Mammary epithelial cell (primary cell): ENCODE results near the gene CACNG8.

Source experiments
- EZH2 ChIP-seq: IDR thresholded peaks from 2 replicates; pipeline ENCODE4 v1.6.1; 2012; ENCODE audit warnings: low read length, inconsistent platforms, borderline replicate concordance
- TF ChIP-seq, protein P1 (sequence below), 2 donors: IDR thresholded peaks in 1 of 2; conservative IDR thresholded peaks in 1 of 2; 2 replicates each; pipeline ENCODE4 v1.5.1; 2011 to 2012; ENCODE audit warnings: inconsistent platforms in 2 of 2, low read length in 2 of 2, mild to moderate bottlenecking in 2 of 2, control low read depth in 1 of 2, low read depth in 1 of 2; ENCODE audit not compliant: insufficient read depth in 1 of 2; ENCODE audit errors: extremely low read depth in 1 of 2

GRCh38 chr19:53936029-53936428 lies 26.7 kb upstream of the CACNG8 start:
- TF ChIP-seq, protein P1, sequence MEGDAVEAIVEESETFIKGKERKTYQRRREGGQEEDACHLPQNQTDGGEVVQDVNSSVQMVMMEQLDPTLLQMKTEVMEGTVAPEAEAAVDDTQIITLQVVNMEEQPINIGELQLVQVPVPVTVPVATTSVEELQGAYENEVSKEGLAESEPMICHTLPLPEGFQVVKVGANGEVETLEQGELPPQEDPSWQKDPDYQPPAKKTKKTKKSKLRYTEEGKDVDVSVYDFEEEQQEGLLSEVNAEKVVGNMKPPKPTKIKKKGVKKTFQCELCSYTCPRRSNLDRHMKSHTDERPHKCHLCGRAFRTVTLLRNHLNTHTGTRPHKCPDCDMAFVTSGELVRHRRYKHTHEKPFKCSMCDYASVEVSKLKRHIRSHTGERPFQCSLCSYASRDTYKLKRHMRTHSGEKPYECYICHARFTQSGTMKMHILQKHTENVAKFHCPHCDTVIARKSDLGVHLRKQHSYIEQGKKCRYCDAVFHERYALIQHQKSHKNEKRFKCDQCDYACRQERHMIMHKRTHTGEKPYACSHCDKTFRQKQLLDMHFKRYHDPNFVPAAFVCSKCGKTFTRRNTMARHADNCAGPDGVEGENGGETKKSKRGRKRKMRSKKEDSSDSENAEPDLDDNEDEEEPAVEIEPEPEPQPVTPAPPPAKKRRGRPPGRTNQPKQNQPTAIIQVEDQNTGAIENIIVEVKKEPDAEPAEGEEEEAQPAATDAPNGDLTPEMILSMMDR (conservative IDR thresholded peaks at IDR 0.05 in 1 of 2, IDR thresholded peaks at IDR 0.05 in 1 of 2; ENCODE audit: extremely low read depth in 1 of 2, insufficient read depth in 1 of 2, low read depth in 1 of 2, low read length in 2 of 2), result no peak
- no peak for TF ChIP-seq EZH2
